PC-3 (cell line): Measurements from ENCODE around the gene AKAP3. TPM values are rescaled to one million over a fixed set of nuclear protein-coding genes. Genes with fewer than 3 reads are reported as not detected.

Source experiments
- ATAC-seq: fragments of 200-7000 bp; cut with Tn5 transposase; 2 replicates; pipeline ENCODE4 v1.9.1; 2020; ENCODE audit warnings: mild to moderate bottlenecking, moderate library complexity
- BruUV-seq: library from RNA; stranded (reverse); fragments of 400-500 nt; replicated peaks from 2 replicates; lab custom pipeline; 2021; lab: Mats Ljungman, UMichigan
- CTCF ChIA-PET: fragments of 300-600 bp; sonication (Branson Sonifier 250); formaldehyde crosslinking; loops from one replicate; lab custom pipeline; 2022; ENCODE audit warnings: antibody characterized with exemption; lab: Charles Lee
- POLR2A ChIA-PET: fragments of 300-600 bp; sonication (Branson Sonifier 250); formaldehyde crosslinking; loops from one replicate; lab custom pipeline; 2022; ENCODE audit warnings: antibody characterized with exemption; ENCODE audit not compliant: unreplicated experiment; lab: Charles Lee
- DNase-seq: peaks from one replicate; pipeline ENCODE4 v3.0.0-alpha.2; 2015
- H2AFZ ChIP-seq: fragments of 300-600 bp; sonication (generic); 2 replicates; pipeline ENCODE4 v1.6.0; 2016; ENCODE audit warnings: antibody characterized with exemption, low read length
- H3F3A ChIP-seq: fragments of 300-600 bp; sonication (generic); one replicate; pipeline ENCODE4 v1.6.0; 2017; ENCODE audit warnings: antibody characterized with exemption, low read length, control low read depth, mild to moderate bottlenecking; ENCODE audit not compliant: unreplicated experiment
- H3K27ac ChIP-seq: fragments of 300-600 bp; sonication (generic); 2 replicates; pipeline ENCODE4 v1.5.1; 2016; ENCODE audit warnings: mild to moderate bottlenecking, low read length
- H3K27me3 ChIP-seq: fragments of 300-600 bp; sonication (generic); 2 replicates; pipeline ENCODE4 v1.6.1; 2016; ENCODE audit warnings: low read length, mixed read lengths
- H3K36me3 ChIP-seq: fragments of 300-600 bp; sonication (generic); 2 replicates; pipeline ENCODE4 v1.6.1; 2016; ENCODE audit warnings: low read depth, mixed run types, low read length, mixed read lengths
- H3K4me1 ChIP-seq: fragments of 300-600 bp; sonication (generic); 2 replicates; pipeline ENCODE4 v1.5.1; 2016; ENCODE audit warnings: low read length; ENCODE audit not compliant: insufficient read depth
- H3K4me2 ChIP-seq: fragments of 300-600 bp; sonication (generic); 2 replicates; pipeline ENCODE4 v1.6.0; 2016; ENCODE audit warnings: low read length
- H3K4me3 ChIP-seq: fragments of 300-600 bp; sonication (generic); 2 replicates; pipeline ENCODE4 v1.5.1; 2016; ENCODE audit warnings: mild to moderate bottlenecking, low read length, mixed read lengths
- H3K79me2 ChIP-seq: fragments of 300-600 bp; sonication (generic); 2 replicates; pipeline ENCODE4 v1.6.1; 2017; ENCODE audit warnings: low read length, mixed read lengths
- H3K9ac ChIP-seq: fragments of 300-600 bp; sonication (generic); 2 replicates; pipeline ENCODE4 v1.6.0; 2016; ENCODE audit warnings: mild to moderate bottlenecking, low read length
- H3K9me2 ChIP-seq: fragments of 300-600 bp; sonication (generic); replicated peaks from 2 replicates; pipeline ENCODE4 v1.6.1; 2016; ENCODE audit warnings: mixed run types, low read length, mixed read lengths
- H3K9me3 ChIP-seq: fragments of 300-600 bp; sonication (generic); 2 replicates; pipeline ENCODE4 v1.6.1; 2016; ENCODE audit warnings: low read length, mixed read lengths
- H4K20me1 ChIP-seq: fragments of 300-600 bp; sonication (generic); 2 replicates; pipeline ENCODE4 v1.6.1; 2016; ENCODE audit warnings: low read length, mixed read lengths
- CTCF ChIP-seq: fragments of 300-600 bp; sonication (generic); conservative IDR thresholded peaks from 2 replicates; pipeline ENCODE4 v1.5.1; 2017; ENCODE audit warnings: antibody characterized with exemption, low read depth, mild to moderate bottlenecking, low read length
- EZH2 ChIP-seq: fragments of 300-600 bp; sonication (generic); IDR thresholded peaks from one replicate; pipeline ENCODE4 v1.6.1; 2017; ENCODE audit warnings: antibody characterized with exemption, mild to moderate bottlenecking, low read length; ENCODE audit not compliant: unreplicated experiment
- EZH2phosphoT487 ChIP-seq: fragments of 300-600 bp; sonication (generic); IDR thresholded peaks from 2 replicates; pipeline ENCODE4 v1.6.1; 2018; ENCODE audit warnings: mild to moderate bottlenecking, antibody characterized with exemption, low read length, borderline replicate concordance
- intact Hi-C: fragments of 100-400 bp; cut with micrococcal nuclease; formaldehyde crosslinking; loops from 2 replicates; pipeline ENCODE4 v1.9.0; 2023
- total RNA-seq: library from RNA; depleted of rRNA; stranded (reverse); fragments of >200 nt; gene quantifications from 2 replicates; pipeline ENCODE4 v1.2.3, GENCODE V29; 2014

The AKAP3 gene
- total RNA-seq, 1 experiment from 2014 or later = 1.9 TPM

GRCh38 chr12:4665236-4665635, 16.4 kb upstream of the AKAP3 start:
- ChIA-PET POLR2A (no interaction called here), CTCF (no interaction called here)
- no TSS peak for BruUV-seq
- no peaks in the 10 kb centered on the region for H3F3A ChIP-seq
- intact Hi-C loops = no loop called here
- H3K9me2 ChIP-seq = no peaks in the 10 kb centered on the region
- H4K20me1 ChIP-seq = no peaks in the 10 kb centered on the region
- H3K4me1 ChIP-seq = no peaks in the 10 kb centered on the region; the same call in 1 of the 2 replicates
- H3K9ac ChIP-seq = no peak overlapping the region
- H3K4me3 ChIP-seq = no peak overlapping the region
- 0 out of 2 replicates have a peak, but pooled peaks cover under 1% of the 10 kb centered on the region for H3K9me3 ChIP-seq
- TF ChIP-seq EZH2 (no peak), EZH2phosphoT487 (no peak)
- H3K27me3 ChIP-seq = no peaks in the 10 kb centered on the region
- no peak overlapping the region for H3K27ac ChIP-seq
- peaks cover 69% of the 10 kb centered on the region for H3K36me3 ChIP-seq
- no peak overlapping the region for H3K4me2 ChIP-seq
- ATAC-seq = no peak
- no peak for DNase-seq
- no peak overlapping the region for H2AFZ ChIP-seq
- no peaks in the 10 kb centered on the region for H3K79me2 ChIP-seq

- CTCF ChIA-PET = no interaction called here
- Histone ChIP-seq H3K27me3 (no peaks in the 10 kb centered on the region), H4K20me1 (no peaks in the 10 kb centered on the region), H3K4me2 (0 out of 2 replicates have a peak overlapping the region, but pooled peaks have one; percentile 22), H3K79me2 (no peaks in the 10 kb centered on the region), H3K4me3 (no peak overlapping the region), H3K9me2 (no peaks in the 10 kb centered on the region), H3K9me3 (no peaks in the 10 kb centered on the region), H3F3A (no peaks in the 10 kb centered on the region), H3K27ac (no peak overlapping the region), H3K36me3 (peaks cover 68% of the 10 kb centered on the region), H3K4me1 (no peaks in the 10 kb centered on the region; the same call in 1 of the 2 replicates), H3K9ac (no peak overlapping the region), H2AFZ (no peak overlapping the region)
- intact Hi-C loops = no loop called here
- no TSS peak for BruUV-seq
- POLR2A ChIA-PET = no interaction called here
- DNase-seq (peak; percentile 58), ATAC-seq (peak; percentile 31)
- TF ChIP-seq CTCF (no peak), EZH2phosphoT487 (no peak), EZH2 (no peak)
These were observed 15.2 kb upstream of the AKAP3 start for GRCh38 chr12:4663971-4664505.

GRCh38 chr12:4653691-4654090, 4.8 kb upstream of the AKAP3 start:
- no peak overlapping the region for H3K9ac ChIP-seq
- no peaks in the 10 kb centered on the region for H3K9me2 ChIP-seq
- H2AFZ ChIP-seq = no peak overlapping the region
- peaks cover 10% of the 10 kb centered on the region; the same call in 1 of the 2 replicates for H3K36me3 ChIP-seq
- BruUV-seq = no TSS peak
- peaks cover 10% of the 10 kb centered on the region for H3K4me1 ChIP-seq
- H3K27ac ChIP-seq = no peak overlapping the region
- no peaks in the 10 kb centered on the region for H4K20me1 ChIP-seq
- no peak for DNase-seq
- POLR2A ChIA-PET = no interaction called here
- H3F3A ChIP-seq = no peaks in the 10 kb centered on the region
- H3K79me2 ChIP-seq = peaks cover 50% of the 10 kb centered on the region
- no peaks in the 10 kb centered on the region for H3K9me3 ChIP-seq
- TF ChIP-seq EZH2phosphoT487 = no peak
- TF ChIP-seq CTCF = no peak
- TF ChIP-seq EZH2 = no peak
- no peaks in the 10 kb centered on the region for H3K27me3 ChIP-seq
- ATAC-seq = no peak
- no peak overlapping the region for H3K4me3 ChIP-seq
- CTCF ChIA-PET = no interaction called here
- no peak overlapping the region for H3K4me2 ChIP-seq
- intact Hi-C loops = no loop called here
